NK-92 (cell line): ENCODE data around the gene POP4.

ENCODE experiments used
- DNase-seq: peaks from one replicate; lab custom pipeline; 2025; ENCODE audit not compliant: unreplicated experiment; lab: John Stamatoyannopoulos, UW

Gene POP4

DNA sequence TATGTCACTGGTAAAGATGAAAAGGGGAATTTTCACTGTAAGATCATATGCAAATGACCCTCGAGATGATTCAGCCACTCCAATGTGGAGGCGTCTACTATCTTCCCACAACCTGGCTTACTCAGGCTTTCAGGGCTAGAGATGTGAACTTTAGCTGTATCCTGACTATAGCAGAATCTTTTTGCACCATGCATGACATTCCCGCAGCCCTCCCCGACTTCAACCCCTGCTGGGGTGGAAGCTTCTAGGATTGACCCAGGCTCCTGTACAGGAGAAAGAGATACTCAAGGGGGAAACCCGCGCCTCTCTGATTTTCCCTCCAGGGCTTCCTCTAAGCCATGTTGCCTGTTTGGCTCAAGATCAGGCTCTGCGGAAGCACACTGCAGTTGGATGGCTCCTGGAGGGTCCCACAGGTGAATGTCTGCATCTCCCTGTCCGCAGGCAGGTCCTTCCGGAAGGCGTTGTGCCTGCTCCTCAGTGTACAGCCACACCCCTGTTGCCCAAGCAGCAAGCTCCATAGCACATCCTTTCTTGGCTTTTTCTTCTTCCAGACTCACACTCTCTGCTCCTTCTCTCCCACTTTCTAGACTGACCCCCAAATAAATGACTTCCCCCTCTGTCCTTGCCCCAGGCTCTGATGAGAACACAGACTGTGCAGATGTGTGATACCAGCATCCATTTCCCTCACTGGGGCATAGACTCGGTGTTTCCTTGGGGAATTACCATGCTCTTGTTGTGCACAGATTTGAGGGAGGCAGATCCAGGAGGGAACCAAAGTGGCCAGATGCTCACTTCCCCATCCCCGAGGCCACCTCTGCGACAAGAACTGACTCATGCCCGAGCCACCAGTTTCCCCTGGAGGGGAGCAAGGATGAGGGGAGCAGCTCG is 29.1 kb upstream of the POP4 start:
- no peak for DNase-seq

DNA sequence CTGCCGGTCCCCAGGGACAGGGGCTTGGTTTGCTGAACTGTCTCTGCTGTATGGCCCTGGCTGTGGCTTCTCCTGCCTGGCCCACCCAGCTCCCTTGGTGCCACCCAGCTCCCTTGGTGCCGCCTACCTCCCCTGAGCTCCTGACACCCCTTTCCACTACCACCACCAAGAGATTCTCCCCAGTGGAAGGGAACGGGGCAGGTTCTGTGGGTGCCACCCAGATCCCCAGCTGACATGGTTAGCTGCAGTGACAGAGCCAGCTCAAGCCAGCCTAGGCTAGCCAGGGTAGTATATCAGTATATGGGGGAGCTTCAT is 28.5 kb upstream of the POP4 start:
- DNase-seq = no peak

GRCh38 chr19:29578349-29578748 is 27.7 kb upstream of the POP4 start:
- no peak for DNase-seq

DNA sequence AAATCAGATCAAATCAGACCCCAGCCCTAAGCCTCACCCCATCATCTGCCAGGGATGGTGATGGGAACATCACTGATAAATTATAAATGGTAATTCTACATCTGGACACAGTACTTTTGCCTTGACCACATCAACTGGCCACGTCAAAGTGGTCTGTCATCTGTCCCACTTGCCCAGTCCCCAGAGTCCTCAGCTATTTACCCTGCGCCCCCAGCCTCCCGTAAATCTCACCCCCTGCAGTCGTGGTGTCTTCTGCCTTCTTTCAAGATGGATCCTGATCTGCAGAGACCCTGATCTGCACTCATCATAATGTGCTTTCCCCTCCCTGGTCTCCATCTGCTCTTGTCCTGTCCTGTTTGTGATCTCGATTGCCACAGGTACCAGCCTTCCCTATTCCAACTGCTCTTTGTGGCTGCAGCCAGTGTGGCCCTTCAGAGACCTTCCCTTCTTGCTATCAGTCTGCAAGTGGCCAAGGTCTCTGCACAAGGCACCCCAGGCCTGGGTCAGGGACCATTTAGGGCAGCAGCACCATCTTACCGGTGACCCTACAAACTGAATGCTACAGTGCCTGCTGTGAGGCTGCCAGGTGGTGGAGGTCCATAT is 26.7 kb upstream of the POP4 start:
- no peak for DNase-seq

DNA sequence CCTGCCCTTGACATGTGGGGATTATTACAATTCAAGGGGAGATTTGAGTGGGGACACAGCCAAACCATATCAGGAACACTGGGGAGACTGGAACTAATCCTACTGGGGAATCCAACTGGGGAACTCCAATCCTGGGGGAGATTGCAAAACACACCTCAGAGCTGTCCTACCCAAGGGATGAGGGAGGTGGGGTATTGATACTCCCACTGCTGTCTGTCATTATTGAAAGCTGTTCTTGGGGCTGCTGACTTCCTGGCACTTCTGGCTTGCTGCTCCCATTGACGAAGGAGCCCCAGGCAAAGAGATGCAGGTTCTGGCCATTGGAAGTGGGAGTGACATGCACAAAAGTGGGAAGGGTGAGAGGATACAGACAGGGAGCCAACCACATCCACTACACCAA is 24.7 kb upstream of the POP4 start:
- DNase-seq = no peak

- DNase-seq = no peak
Measured at GRCh38 chr19:29583196-29583999, 22.7 kb upstream of the POP4 start.

GRCh38 chr19:29586401-29586800 is 19.7 kb upstream of the POP4 start:
- DNase-seq = no peak

DNA sequence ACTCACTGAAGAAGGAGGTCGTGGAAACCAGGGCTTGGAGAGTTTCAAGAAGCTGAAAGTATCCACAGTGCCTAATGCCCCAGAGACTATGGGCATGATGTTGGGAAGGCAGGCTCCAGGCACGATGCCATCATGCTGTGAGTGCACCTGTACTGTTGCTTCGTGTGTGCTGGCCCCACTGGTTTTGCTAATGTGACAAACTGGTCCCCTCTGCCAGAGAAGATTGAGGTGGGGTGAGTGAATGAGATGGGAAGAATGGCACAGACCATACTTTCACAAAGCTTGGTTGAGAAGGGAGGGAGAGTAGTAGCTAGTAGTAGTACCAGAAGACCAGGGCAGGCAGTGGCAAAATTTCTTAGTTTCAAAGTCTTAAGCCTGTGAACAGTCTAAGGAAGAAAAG is 19.0 kb upstream of the POP4 start:
- no peak for DNase-seq

- DNase-seq = no peak
Measured at GRCh38 chr19:29587518-29587986, 18.5 kb upstream of the POP4 start.

DNA sequence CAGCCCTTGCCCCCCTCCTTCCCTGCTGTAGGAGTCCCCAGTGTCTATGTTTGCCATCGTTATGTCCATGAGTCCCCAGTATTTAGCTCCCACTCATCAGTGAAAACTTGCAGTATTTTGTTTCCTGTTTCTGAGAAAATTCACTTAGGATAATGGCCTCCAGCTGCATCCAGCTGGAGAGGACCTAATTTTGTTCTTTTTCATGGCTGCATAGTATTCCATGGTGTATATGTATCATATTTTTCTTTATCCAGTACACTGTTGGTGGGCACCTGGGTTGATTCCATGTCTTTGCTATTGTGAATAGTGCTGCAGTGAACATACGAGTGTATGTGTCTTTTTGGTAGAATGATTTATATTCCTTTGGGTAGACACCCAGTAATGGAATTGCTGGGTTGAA is 18.0 kb upstream of the POP4 start:
- no peak for DNase-seq

- DNase-seq = no peak
Measured at GRCh38 chr19:29590278-29590677, 15.8 kb upstream of the POP4 start.

DNA sequence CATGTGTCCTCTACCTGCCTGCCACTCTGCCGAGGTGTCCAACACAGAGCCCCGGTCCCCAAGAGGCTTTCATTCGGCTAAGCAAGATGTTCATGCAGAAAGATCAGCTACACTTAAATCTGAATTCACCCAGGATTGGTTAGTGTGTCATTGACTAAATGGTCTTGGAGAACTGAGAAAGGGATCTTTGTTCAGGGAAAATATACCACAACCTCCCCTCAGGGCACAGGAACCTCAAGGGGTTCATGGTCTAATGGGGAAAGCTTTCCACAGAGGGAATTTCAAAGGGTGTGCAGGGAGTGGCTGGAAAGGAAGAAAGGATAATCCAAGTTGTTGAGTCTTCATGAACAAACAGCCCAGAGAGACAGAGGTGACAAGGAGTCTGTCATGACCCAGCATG is 14.4 kb upstream of the POP4 start:
- no peak for DNase-seq

GRCh38 chr19:29593869-29594268 is 12.2 kb upstream of the POP4 start:
- DNase-seq = no peak

- DNase-seq = no peak
Measured at GRCh38 chr19:29596080-29596727, 9.9 kb upstream of the POP4 start.

- no peak for DNase-seq
Measured at GRCh38 chr19:29596885-29597525, 9.1 kb upstream of the POP4 start.

- DNase-seq = no peak
Measured at GRCh38 chr19:29598036-29598435, 8.0 kb upstream of the POP4 start.

GRCh38 chr19:29598496-29598895 is 7.6 kb upstream of the POP4 start:
- DNase-seq = no peak

GRCh38 chr19:29603308-29603707 is 2.8 kb upstream of the POP4 start:
- DNase-seq = no peak

DNA sequence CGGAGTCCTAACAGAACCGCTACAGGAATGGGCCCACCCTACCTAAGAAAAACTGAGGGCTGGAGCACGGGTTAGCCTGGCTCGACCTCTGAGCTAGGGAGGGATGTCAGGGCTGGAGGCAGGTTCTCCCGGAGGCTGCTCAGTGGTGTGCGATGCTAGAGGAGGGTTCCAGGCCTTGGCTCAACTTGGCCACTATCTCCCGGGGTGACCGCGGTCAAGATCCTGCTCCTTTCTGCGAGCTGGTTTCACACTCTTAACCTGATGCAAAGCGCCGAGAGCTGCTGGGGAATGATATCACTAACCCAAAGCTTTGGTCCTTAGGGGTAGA is 301 bp downstream of the POP4 start:
- no peak for DNase-seq

- no peak for DNase-seq
Measured at GRCh38 chr19:29609636-29610035, 3.6 kb downstream of the POP4 start.

GRCh38 chr19:29610213-29610573 is 4.1 kb downstream of the POP4 start:
- no peak for DNase-seq
